CD4-positive, alpha-beta T cell (primary cell): ENCODE data around the gene IL22. TPM values are rescaled to one million over a fixed set of nuclear protein-coding genes. Genes with fewer than 3 reads are reported as not detected.

Experiments
- ATAC-seq: fragments of 200-7000 bp; cut with Tn5 transposase; one replicate; pipeline ENCODE4 v1.10.0; 2022; ENCODE audit warnings: mild to moderate bottlenecking; ENCODE audit not compliant: poor library complexity
- CTCF ChIA-PET: fragments of 350-600 bp; sonication (Branson Sonifier 250); formaldehyde crosslinking; loops from one replicate; lab custom pipeline; 2021; ENCODE audit warnings: antibody characterized with exemption, inconsistent platforms; lab: Charles Lee
- POLR2A ChIA-PET: fragments of 350-600 bp; sonication (Branson Sonifier 250); formaldehyde crosslinking; loops from one replicate; lab custom pipeline; 2021; ENCODE audit warnings: antibody characterized with exemption, inconsistent platforms; lab: Charles Lee
- DNase-seq, 14 experiments: peaks; one replicate each; pipeline ENCODE4 v3.0.0-alpha.2; 2013 to 2020; ENCODE audit warnings: mixed read lengths in 2 of 14
- H3K27ac ChIP-seq, 2 donors: one replicate each; pipeline versions ENCODE4 v1.5.1 to v1.7.0; 2013; ENCODE audit warnings: low read length in 2 of 2, low read depth in 1 of 2, mild to moderate bottlenecking in 1 of 2
- H3K27me3 ChIP-seq, 2 experiments: 1 replicate in 1 of 2; 2 replicates in 1 of 2; pipeline versions ENCODE4 v1.6.1 to v1.7.0; 2013; ENCODE audit warnings: low read length in 2 of 2, control low read depth in 1 of 2, mild to moderate bottlenecking in 1 of 2, moderate library complexity in 1 of 2; ENCODE audit not compliant: insufficient read depth in 2 of 2, control insufficient read depth in 1 of 2
- H3K36me3 ChIP-seq: one replicate; pipeline ENCODE4 v1.6.1; 2013; ENCODE audit warnings: low read length, control low read depth; ENCODE audit not compliant: insufficient read depth
- H3K4me1 ChIP-seq: one replicate; pipeline ENCODE4 v1.6.1; 2013; ENCODE audit warnings: low read length, control low read depth; ENCODE audit not compliant: insufficient read depth
- H3K4me3 ChIP-seq: one replicate; pipeline ENCODE4 v1.5.1; 2013; ENCODE audit warnings: mild to moderate bottlenecking, low read length, moderate library complexity
- H3K9me3 ChIP-seq, 2 experiments: 1 replicate in 1 of 2; 2 replicates in 1 of 2; pipeline versions ENCODE4 v1.6.1 to v1.7.0; 2013; ENCODE audit warnings: low read length in 2 of 2, mild to moderate bottlenecking in 2 of 2, control low read depth in 1 of 2, moderate library complexity in 1 of 2; ENCODE audit not compliant: control insufficient read depth in 1 of 2, insufficient read depth in 1 of 2
- H3K27ac Mint-ChIP-seq: one replicate; pipeline ENCODE4 v1.8.0; 2020; ENCODE audit warnings: mixed read lengths
- H3K27me3 Mint-ChIP-seq: one replicate; pipeline ENCODE4 v1.8.0; 2021; ENCODE audit warnings: mixed read lengths
- H3K36me3 Mint-ChIP-seq: one replicate; pipeline ENCODE4 v1.8.0; 2021; ENCODE audit warnings: low read depth, mixed read lengths
- H3K4me1 Mint-ChIP-seq: one replicate; pipeline ENCODE4 v1.8.0; 2021; ENCODE audit warnings: low read depth, mixed read lengths
- H3K4me3 Mint-ChIP-seq: one replicate; pipeline ENCODE4 v1.8.0; 2020; ENCODE audit warnings: mild to moderate bottlenecking, mixed read lengths
- H3K9me3 Mint-ChIP-seq: one replicate; pipeline ENCODE4 v1.8.0; 2020; ENCODE audit warnings: mixed read lengths
- CTCF ChIP-seq: fragments of 200-600 bp; IDR thresholded peaks from one replicate; pipeline ENCODE4 v1.8.0; 2022; ENCODE audit warnings: antibody characterized with exemption, mild to moderate bottlenecking
- intact Hi-C, 2 experiments: fragments of 100-400 bp; cut with DNase I in 1 of 2; cut with micrococcal nuclease in 1 of 2; formaldehyde crosslinking; loops; one replicate each; pipeline versions ENCODE4 v1.15.1 to v1.9.0; 2023 to 2025; cut with DNase I, micrococcal nuclease
- total RNA-seq, 174 experiments: library from RNA in 2 of 174; stranded (reverse) in 2 of 174; gene quantifications; one replicate each; pipeline ENCODE4 v1.2.3 and lab custom pipeline; 2021 to 2026

The IL22 gene
- total RNA-seq, 2 experiments from 2014 or later, result not detected

- Histone ChIP-seq H3K27me3 (no peaks in the 10 kb centered on the region), H3K9me3 (no peaks in the 10 kb centered on the region), H3K4me1 (peaks cover 29% of the 10 kb centered on the region), H3K36me3 (no peaks in the 10 kb centered on the region), H3K27ac (peak overlapping the region; percentile 0 to 50), H3K4me3 (peak overlapping the region; percentile 56)
- Mint-ChIP-seq H3K4me3 (peak overlapping the region; percentile 92), H3K36me3 (no peaks in the 10 kb centered on the region), H3K4me1 (peaks cover 61% of the 10 kb centered on the region), H3K27me3 (no peaks in the 10 kb centered on the region), H3K9me3 (no peaks in the 10 kb centered on the region), H3K27ac (peak overlapping the region; percentile 89)
- TF ChIP-seq CTCF, result no peak
- POLR2A ChIA-PET, result interaction anchor here (1.3 kb wide), 4 partner anchors 12 to 95 kb away, joined by 3 to 13 read pairs (median 4); partner anchors contain the start of gene MDM1
- peak in 1 of 14 experiments; percentile 10 for DNase-seq
- ATAC-seq, result no peak
- intact Hi-C loops, result loop anchor here in 1 of 2 experiments (2.0 to 5.0 kb wide), 2 partner anchors 62 to 80 kb away; no protein-coding TSS in a partner anchor
- CTCF ChIA-PET, result interaction anchor here (1.1 to 1.9 kb wide), 3 partner anchors 14 to 95 kb away, joined by 3 to 15 read pairs (median 3); partner anchors contain the start of gene MDM1
Observed at GRCh38 chr12:68237078-68237477, 16.3 kb downstream of the IL22 start.

- no peaks in the 10 kb centered on the region for H3K9me3 Mint-ChIP-seq
- H3K4me3 Mint-ChIP-seq, result peak overlapping the region; percentile 92
- peak overlapping the region; percentile 0 to 50 for H3K27ac ChIP-seq
- H3K9me3 ChIP-seq, result no peaks in the 10 kb centered on the region
- H3K4me1 ChIP-seq, result peaks cover 29% of the 10 kb centered on the region
- H3K36me3 ChIP-seq, result no peaks in the 10 kb centered on the region
- ATAC-seq (peak; percentile 79), DNase-seq (peak; percentile 4 to 85 (median 14))
- peaks cover 61% of the 10 kb centered on the region for H3K4me1 Mint-ChIP-seq
- H3K27me3 ChIP-seq, result no peaks in the 10 kb centered on the region
- H3K36me3 Mint-ChIP-seq, result no peaks in the 10 kb centered on the region
- TF ChIP-seq CTCF, result no peak
- H3K27ac Mint-ChIP-seq, result peak overlapping the region; percentile 89
- H3K4me3 ChIP-seq, result peak overlapping the region; percentile 56
- no peaks in the 10 kb centered on the region for H3K27me3 Mint-ChIP-seq
- intact Hi-C loops, result loop anchor here in 1 of 2 experiments (2.0 to 5.0 kb wide), 2 partner anchors 62 to 81 kb away; no protein-coding TSS in a partner anchor
- POLR2A ChIA-PET, result interaction anchor here (0.6 to 1.3 kb wide), 8 partner anchors 11 to 1343 kb away, joined by 3 to 13 read pairs (median 4); partner anchors contain the start of genes IL26, MDM1 and RAP1B
- CTCF ChIA-PET, result interaction anchor here (1.1 to 1.9 kb wide), 3 partner anchors 13 to 95 kb away, joined by 3 to 15 read pairs (median 3); partner anchors contain the start of gene MDM1
Observed at GRCh38 chr12:68236421-68237059, 16.9 kb downstream of the IL22 start.

GRCh38 chr12:68235576-68235975, 17.8 kb downstream of the IL22 start:
- intact Hi-C loops, result loop anchor here in 1 of 2 experiments (5.0 kb wide), 1 partner anchor 82 kb away; no protein-coding TSS in a partner anchor
- H3K27me3 Mint-ChIP-seq, result no peaks in the 10 kb centered on the region
- peak overlapping the region; percentile 89 for H3K27ac Mint-ChIP-seq
- ChIA-PET CTCF (interaction anchor here (1.9 kb wide), 1 partner anchor 12 kb away, joined by 15 read pairs; no protein-coding TSS in a partner anchor), POLR2A (interaction anchor here (1.2 to 1.3 kb wide), 3 partner anchors 13 to 375 kb away, joined by 4 to 13 read pairs (median 5); partner anchors contain the start of genes MDM1 and RAP1B)
- Histone ChIP-seq H3K27ac (no peak overlapping the region), H3K9me3 (no peaks in the 10 kb centered on the region), H3K4me1 (peaks cover 25% of the 10 kb centered on the region), H3K4me3 (no peak overlapping the region), H3K36me3 (no peaks in the 10 kb centered on the region), H3K27me3 (no peaks in the 10 kb centered on the region)
- H3K9me3 Mint-ChIP-seq, result no peaks in the 10 kb centered on the region
- DNase-seq (no peak), ATAC-seq (no peak)
- peaks cover 53% of the 10 kb centered on the region for H3K4me1 Mint-ChIP-seq
- no peaks in the 10 kb centered on the region for H3K36me3 Mint-ChIP-seq
- H3K4me3 Mint-ChIP-seq, result peak overlapping the region; percentile 92
- no peak for TF ChIP-seq CTCF
